ENCODE data around the gene ADARB2. TPM values are rescaled to one million over a fixed set of nuclear protein-coding genes. Genes with fewer than 3 reads are reported as not detected.

ADARB2 gene
- total RNA-seq, 2 donors from 2014 or later = 1.1 to 1.8 TPM

DNA sequence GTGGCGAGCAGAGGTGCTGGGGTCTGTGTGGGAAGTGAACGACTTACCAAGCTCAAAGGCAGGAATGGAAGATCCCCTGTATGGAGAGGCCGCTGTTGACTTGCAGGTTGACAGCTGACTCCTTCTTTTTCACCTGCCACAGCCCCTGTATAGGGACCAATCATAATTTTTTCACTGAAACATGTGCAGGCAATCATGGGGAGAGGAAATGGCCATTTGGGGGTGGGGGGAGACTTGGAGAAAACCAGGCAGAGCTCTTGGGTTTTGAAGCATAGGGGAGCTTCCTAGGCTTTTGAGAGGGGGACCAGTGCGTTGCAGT lies 579.8 kb downstream of the ADARB2 start:
- H3K27ac ChIP-seq (ENCODE audit: low read depth, low read length) = no peak overlapping the region
- WGBS, 2 experiments (ENCODE audit: insufficient coverage in 1 of 2, insufficient read length in 1 of 2) = 85 to 86% methylated on average over 3 to 4 of the region's 4 CpGs
- no peak overlapping the region for H3K4me3 Mint-ChIP-seq
- no peak overlapping the region for H3K27ac Mint-ChIP-seq
- no peak for DNase-seq
- peaks cover 4% of the 10 kb centered on the region for H3K4me1 Mint-ChIP-seq
- H3K27me3 ChIP-seq (ENCODE audit: control insufficient read depth, insufficient read depth, low read length, poor library complexity, severe bottlenecking) = no peaks in the 10 kb centered on the region
- no peaks in the 10 kb centered on the region for H3K9me3 ChIP-seq (ENCODE audit: control insufficient read depth, low read length)
- H3K9me3 Mint-ChIP-seq = no peaks in the 10 kb centered on the region
- H3K9ac ChIP-seq (ENCODE audit: extremely low read depth, low read length, poor library complexity, severe bottlenecking) = no peak overlapping the region
- no peak overlapping the region for H3K4me3 ChIP-seq (ENCODE audit: low read length)
- no peaks in the 10 kb centered on the region for H3K36me3 ChIP-seq (ENCODE audit: control insufficient read depth, insufficient read depth, low read length)
- TF ChIP-seq CTCF (conservative IDR thresholded peaks at IDR 0.05) = no peak
- H3K4me1 ChIP-seq (ENCODE audit: control insufficient read depth, insufficient read depth, low read length) = no peaks in the 10 kb centered on the region
- H3K27me3 Mint-ChIP-seq (ENCODE audit: insufficient read depth) = peaks cover 4% of the 10 kb centered on the region
- no peaks in the 10 kb centered on the region for H3K36me3 Mint-ChIP-seq (ENCODE audit: low read depth)

GRCh38 chr10:1156921-1157614 lies 580.3 kb downstream of the ADARB2 start:
- Histone ChIP-seq H3K9ac (ENCODE audit: extremely low read depth, low read length, poor library complexity, severe bottlenecking) (no peak overlapping the region), H3K4me1 (ENCODE audit: control insufficient read depth, insufficient read depth, low read length) (no peaks in the 10 kb centered on the region), H3K4me3 (ENCODE audit: low read length) (no peak overlapping the region), H3K36me3 (ENCODE audit: control insufficient read depth, insufficient read depth, low read length) (no peaks in the 10 kb centered on the region), H3K9me3 (ENCODE audit: control insufficient read depth, low read length) (no peaks in the 10 kb centered on the region), H3K27ac (ENCODE audit: low read depth, low read length) (no peak overlapping the region), H3K27me3 (ENCODE audit: control insufficient read depth, insufficient read depth, low read length, poor library complexity, severe bottlenecking) (no peaks in the 10 kb centered on the region)
- no peak overlapping the region for H3K4me3 Mint-ChIP-seq
- H3K9me3 Mint-ChIP-seq = no peaks in the 10 kb centered on the region
- H3K27me3 Mint-ChIP-seq (ENCODE audit: insufficient read depth) = peaks cover 5% of the 10 kb centered on the region
- DNase-seq = no peak
- no peak for TF ChIP-seq CTCF (conservative IDR thresholded peaks at IDR 0.05)
- no peak overlapping the region for H3K27ac Mint-ChIP-seq
- H3K4me1 Mint-ChIP-seq = peaks cover 4% of the 10 kb centered on the region
- H3K36me3 Mint-ChIP-seq (ENCODE audit: low read depth) = no peaks in the 10 kb centered on the region
- 93 to 94% methylated on average over 12 to 17 of the region's 17 CpGs for WGBS, 2 experiments (ENCODE audit: insufficient coverage in 1 of 2, insufficient read length in 1 of 2)

DNA sequence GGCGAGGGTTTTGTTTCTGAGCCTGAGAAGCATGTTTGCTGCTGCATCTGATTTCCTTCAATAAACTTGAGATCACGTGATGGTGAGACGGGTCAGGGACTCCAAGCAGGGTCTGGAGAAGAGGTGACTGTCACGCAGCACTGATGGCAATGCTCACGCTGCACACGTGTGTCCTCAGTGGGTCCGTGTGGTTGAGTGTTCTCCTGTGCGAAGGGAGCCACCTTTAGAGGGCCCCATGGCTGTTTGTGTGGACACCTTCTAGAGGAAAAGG lies 580.8 kb downstream of the ADARB2 start:
- Histone ChIP-seq H3K27ac (ENCODE audit: low read depth, low read length) (no peak overlapping the region), H3K27me3 (ENCODE audit: control insufficient read depth, insufficient read depth, low read length, poor library complexity, severe bottlenecking) (no peaks in the 10 kb centered on the region), H3K9me3 (ENCODE audit: control insufficient read depth, low read length) (no peaks in the 10 kb centered on the region), H3K9ac (ENCODE audit: extremely low read depth, low read length, poor library complexity, severe bottlenecking) (no peak overlapping the region), H3K4me1 (ENCODE audit: control insufficient read depth, insufficient read depth, low read length) (no peaks in the 10 kb centered on the region), H3K4me3 (ENCODE audit: low read length) (no peak overlapping the region), H3K36me3 (ENCODE audit: control insufficient read depth, insufficient read depth, low read length) (no peaks in the 10 kb centered on the region)
- no peak for TF ChIP-seq CTCF (conservative IDR thresholded peaks at IDR 0.05)
- peaks cover 7% of the 10 kb centered on the region for H3K4me1 Mint-ChIP-seq
- no peak overlapping the region for H3K4me3 Mint-ChIP-seq
- no peaks in the 10 kb centered on the region for H3K9me3 Mint-ChIP-seq
- no peak overlapping the region for H3K27ac Mint-ChIP-seq
- peaks cover 5% of the 10 kb centered on the region for H3K27me3 Mint-ChIP-seq (ENCODE audit: insufficient read depth)
- 91 to 98% methylated on average over 5 to 8 of the region's 8 CpGs for WGBS, 2 experiments (ENCODE audit: insufficient coverage in 1 of 2, insufficient read length in 1 of 2)
- no peak for DNase-seq
- H3K36me3 Mint-ChIP-seq (ENCODE audit: low read depth) = no peaks in the 10 kb centered on the region
